Measurements from ENCODE around the gene OSBPL6. TPM values are rescaled to one million over a fixed set of nuclear protein-coding genes. Genes with fewer than 3 reads are reported as not detected.

Gene OSBPL6
- total RNA-seq, 1 experiment from 2014 or later = 4.6 TPM

DNA sequence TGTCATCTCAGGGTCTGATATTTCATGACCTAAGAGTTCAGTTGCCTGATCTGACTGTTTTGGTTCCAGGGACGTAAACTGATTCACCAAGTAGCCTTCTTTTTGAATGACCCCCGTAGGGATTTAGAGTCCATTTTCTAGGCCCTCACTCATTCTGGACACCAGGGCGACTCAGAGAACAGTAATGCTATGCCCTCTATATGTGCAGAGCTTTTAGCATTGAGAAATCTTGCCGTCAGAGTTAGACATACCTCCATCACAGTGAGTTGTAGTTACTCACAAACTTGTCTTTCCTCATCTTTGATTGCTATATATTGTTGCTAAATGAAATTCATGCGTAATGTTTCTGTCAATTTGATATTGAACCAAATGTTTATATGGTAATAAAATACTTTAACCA is 92.3 kb downstream of the OSBPL6 start:
- H3K36me3 Mint-ChIP-seq (ENCODE audit: insufficient read depth in 1 of 3, low read depth in 3 of 3) = peaks cover 0 to 10% (median 4%) of the 10 kb centered on the region in 3 experiments; a peak in 2 of 7 replicates
- TF ChIP-seq, protein P1, sequence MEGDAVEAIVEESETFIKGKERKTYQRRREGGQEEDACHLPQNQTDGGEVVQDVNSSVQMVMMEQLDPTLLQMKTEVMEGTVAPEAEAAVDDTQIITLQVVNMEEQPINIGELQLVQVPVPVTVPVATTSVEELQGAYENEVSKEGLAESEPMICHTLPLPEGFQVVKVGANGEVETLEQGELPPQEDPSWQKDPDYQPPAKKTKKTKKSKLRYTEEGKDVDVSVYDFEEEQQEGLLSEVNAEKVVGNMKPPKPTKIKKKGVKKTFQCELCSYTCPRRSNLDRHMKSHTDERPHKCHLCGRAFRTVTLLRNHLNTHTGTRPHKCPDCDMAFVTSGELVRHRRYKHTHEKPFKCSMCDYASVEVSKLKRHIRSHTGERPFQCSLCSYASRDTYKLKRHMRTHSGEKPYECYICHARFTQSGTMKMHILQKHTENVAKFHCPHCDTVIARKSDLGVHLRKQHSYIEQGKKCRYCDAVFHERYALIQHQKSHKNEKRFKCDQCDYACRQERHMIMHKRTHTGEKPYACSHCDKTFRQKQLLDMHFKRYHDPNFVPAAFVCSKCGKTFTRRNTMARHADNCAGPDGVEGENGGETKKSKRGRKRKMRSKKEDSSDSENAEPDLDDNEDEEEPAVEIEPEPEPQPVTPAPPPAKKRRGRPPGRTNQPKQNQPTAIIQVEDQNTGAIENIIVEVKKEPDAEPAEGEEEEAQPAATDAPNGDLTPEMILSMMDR (conservative IDR thresholded peaks at IDR 0.05) = no peak
- no CpG with 5 or more reads among the region's 5 CpGs for WGBS (ENCODE audit: extremely low coverage, insufficient read length, low lambda C conversion rate)

More for the DNA sequence above, 92.3 kb downstream of the OSBPL6 start:
- Histone ChIP-seq H4K91ac (ENCODE audit: insufficient read length, low read depth, low read length) (no peak overlapping the region), H2BK15ac (ENCODE audit: low read depth, low read length) (no peak overlapping the region), H3K23ac (ENCODE audit: insufficient read length, low read depth, low read length) (no peak overlapping the region), H2BK20ac (ENCODE audit: low read depth, low read length, poor library complexity, severe bottlenecking) (no peak overlapping the region), H3K56ac (ENCODE audit: insufficient read length, low read depth, low read length) (no peak overlapping the region), H3K14ac (ENCODE audit: insufficient read depth, low read length) (no peak overlapping the region), H3K27me3 (ENCODE audit: insufficient read depth, low read length) (no peaks in the 10 kb centered on the region), H2AFZ (ENCODE audit: low read length) (no peak overlapping the region), H3K79me2 (ENCODE audit: insufficient read depth, low read length) (no peaks in the 10 kb centered on the region), H2AK5ac (ENCODE audit: insufficient read length, low read length) (no peak overlapping the region), H4K20me1 (ENCODE audit: control insufficient read depth, insufficient read depth, insufficient read length) (no peaks in the 10 kb centered on the region), H3T11ph (ENCODE audit: low read length) (no peak overlapping the region), H2BK120ac (ENCODE audit: low read depth, low read length, poor library complexity, severe bottlenecking) (no peak overlapping the region), H3K18ac (ENCODE audit: insufficient read length, low read depth, low read length) (no peak overlapping the region), H2BK5ac (ENCODE audit: insufficient read length, low read length) (no peak overlapping the region), H3K4ac (ENCODE audit: low read depth, low read length) (no peak overlapping the region), H3K23me2 (ENCODE audit: insufficient read length, low read depth, low read length, poor library complexity, severe bottlenecking) (no peaks in the 10 kb centered on the region), H3K79me1 (ENCODE audit: insufficient read depth, low read depth, low read length, poor library complexity, severe bottlenecking) (no peaks in the 10 kb centered on the region), H3K4me1 (ENCODE audit: insufficient read depth, low read length) (peaks cover 5% of the 10 kb centered on the region; the same call in 1 of the 2 replicates), H3K4me2 (ENCODE audit: insufficient read depth, insufficient read length, low read length) (no peak overlapping the region), H4K5ac (ENCODE audit: insufficient read length, low read depth, low read length) (no peak overlapping the region), H3K27ac (ENCODE audit: insufficient read length, low read depth, low read length) (no peak overlapping the region), H3K9me3 (ENCODE audit: control insufficient read depth, low read depth, low read length) (no peaks in the 10 kb centered on the region), H2BK12ac (ENCODE audit: insufficient read length, low read depth, low read length) (no peak overlapping the region), H4K8ac (replicated peaks; ENCODE audit: insufficient read length, low read depth, low read length) (no peak overlapping the region), H3K9ac (ENCODE audit: extremely low read depth, insufficient read length, low read length) (no peak overlapping the region)
- Mint-ChIP-seq H3K9me3 (peaks cover 4 to 6% of the 10 kb centered on the region in 2 experiments; a peak in 3 of 5 replicates), H3K27ac (no peak overlapping the region), H3K4me3 (no peak overlapping the region), H3K4me1 (peaks cover 5 to 8% of the 10 kb centered on the region in 2 experiments), H3K27me3 (ENCODE audit: low read depth) (no peaks in the 10 kb centered on the region)
- DNase-seq = no peak

All from H9 (cell line).